Cardiac atrium fibroblast (primary cell): Measurements from ENCODE around the gene FAM161A. TPM values are rescaled to one million over a fixed set of nuclear protein-coding genes. Genes with fewer than 3 reads are reported as not detected.

ENCODE experiments used
- total RNA-seq: library from RNA; depleted of rRNA; stranded (reverse); fragments of >200 nt; gene quantifications from 2 replicates; pipeline ENCODE4 v1.2.3, GENCODE V29; 2015

The FAM161A gene, protein sequence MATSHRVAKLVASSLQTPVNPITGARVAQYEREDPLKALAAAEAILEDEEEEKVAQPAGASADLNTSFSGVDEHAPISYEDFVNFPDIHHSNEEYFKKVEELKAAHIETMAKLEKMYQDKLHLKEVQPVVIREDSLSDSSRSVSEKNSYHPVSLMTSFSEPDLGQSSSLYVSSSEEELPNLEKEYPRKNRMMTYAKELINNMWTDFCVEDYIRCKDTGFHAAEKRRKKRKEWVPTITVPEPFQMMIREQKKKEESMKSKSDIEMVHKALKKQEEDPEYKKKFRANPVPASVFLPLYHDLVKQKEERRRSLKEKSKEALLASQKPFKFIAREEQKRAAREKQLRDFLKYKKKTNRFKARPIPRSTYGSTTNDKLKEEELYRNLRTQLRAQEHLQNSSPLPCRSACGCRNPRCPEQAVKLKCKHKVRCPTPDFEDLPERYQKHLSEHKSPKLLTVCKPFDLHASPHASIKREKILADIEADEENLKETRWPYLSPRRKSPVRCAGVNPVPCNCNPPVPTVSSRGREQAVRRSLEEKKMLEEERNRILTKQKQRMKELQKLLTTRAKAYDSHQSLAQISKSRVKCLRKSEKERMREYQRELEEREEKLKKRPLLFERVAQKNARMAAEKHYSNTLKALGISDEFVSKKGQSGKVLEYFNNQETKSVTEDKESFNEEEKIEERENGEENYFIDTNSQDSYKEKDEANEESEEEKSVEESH
- total RNA-seq, result 0.65 and 1.3 TPM in 2 replicates

DNA sequence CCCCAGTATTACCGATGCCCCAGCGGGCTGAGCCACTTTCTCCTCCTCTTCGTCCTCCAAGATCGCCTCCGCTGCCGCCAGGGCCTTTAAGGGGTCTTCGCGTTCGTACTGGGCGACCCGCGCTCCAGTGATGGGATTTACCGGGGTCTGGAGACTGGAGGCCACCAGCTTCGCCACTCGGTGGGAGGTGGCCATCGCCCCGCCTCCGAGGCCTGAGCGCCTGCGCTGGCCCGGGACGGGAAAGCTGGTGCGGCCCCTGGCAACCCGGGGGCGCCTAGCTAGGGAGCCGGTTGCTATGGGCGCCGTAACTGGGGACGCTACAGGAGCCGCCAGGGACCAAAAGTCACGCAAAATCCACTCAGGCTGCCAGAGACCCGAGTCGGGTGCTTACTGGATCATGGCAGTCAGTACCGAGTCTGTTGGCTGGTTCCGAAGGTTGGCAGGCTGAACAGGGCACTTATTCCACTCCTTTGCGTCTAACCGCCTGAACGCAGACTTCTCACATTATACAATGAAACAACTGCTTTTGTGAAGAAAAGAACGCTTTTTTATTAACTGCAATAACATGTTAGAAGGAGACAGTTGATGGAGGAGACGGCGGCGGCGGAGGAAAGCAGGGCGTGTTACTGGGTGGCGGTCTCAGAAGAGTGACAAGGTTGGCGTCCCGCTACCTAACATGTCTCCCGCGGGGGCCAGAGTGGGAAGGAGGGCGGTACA lies at the start of gene FAM161A:
Gene FAM161A (minus strand): TSS at position 214 of the 717 bp plus-strand sequence. CDS start 19 bp downstream, at position 195.

DNA sequence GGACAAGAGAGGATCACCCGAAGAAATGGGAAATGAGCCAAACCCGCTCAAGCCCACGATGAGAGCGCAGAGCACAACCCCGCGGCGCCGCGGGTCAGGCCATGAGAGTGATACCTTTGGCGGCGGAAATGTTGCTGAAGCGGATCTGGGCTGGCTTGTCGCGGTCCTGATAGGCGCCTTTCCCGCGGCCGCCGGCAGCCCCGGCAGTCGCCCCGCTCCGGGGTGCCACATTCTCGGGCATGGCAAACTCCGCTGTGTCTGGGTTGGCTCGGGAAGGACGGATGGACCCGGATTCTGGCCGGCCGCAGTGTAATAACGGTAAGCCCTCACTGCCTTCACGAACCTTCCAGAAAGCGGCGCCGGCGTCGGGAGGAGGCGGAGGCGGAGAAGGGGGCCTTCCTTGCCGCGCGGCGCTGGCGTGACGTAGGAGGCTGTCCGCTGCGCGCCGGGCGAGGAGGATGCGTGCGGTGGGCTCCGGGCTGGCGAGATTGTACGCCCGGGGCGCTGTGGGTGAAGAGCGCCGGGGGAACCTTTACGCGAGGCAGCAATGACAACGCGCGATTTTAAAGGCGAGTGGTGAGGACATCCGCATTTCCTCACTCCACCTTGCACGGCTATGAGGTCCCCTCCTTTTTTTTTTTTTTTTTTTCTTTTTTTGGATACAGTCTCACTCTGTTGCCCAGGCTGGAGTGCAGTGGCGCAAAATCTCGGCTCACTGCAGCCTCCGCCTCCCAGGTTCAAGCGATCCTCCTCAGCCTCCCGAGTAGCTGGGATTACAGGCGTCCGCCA lies 34.6 kb upstream of the FAM161A start, which contains the start of gene CCT4:
Gene CCT4 (minus strand): TSS at position 390 of the 789 bp plus-strand sequence. CDS start 149 bp downstream, at position 241.

Other genes with a start within 250 kb of the FAM161A start
- 95.9 and 112 TPM in 2 replicates for gene CCT4, start 34.6 kb upstream of the FAM161A start, total RNA-seq
- gene COMMD1, start 51.6 kb upstream of the FAM161A start, total RNA-seq, result 34.7 and 45.9 TPM in 2 replicates